CD4-positive, CD25-positive, alpha-beta regulatory T cell (primary cell): Measurements from ENCODE around the gene ENOX1. TPM values are rescaled to one million over a fixed set of nuclear protein-coding genes. Genes with fewer than 3 reads are reported as not detected.

ENCODE experiments used
- ATAC-seq, 2 donors: fragments of 150-1000 bp; cut with Tn5 transposase; one replicate each; pipeline ENCODE4 v1.10.0; 2021; ENCODE audit warnings: low read depth in 2 of 2, moderate number of reproducible peaks in 2 of 2, moderate library complexity in 1 of 2
- DNase-seq, 3 donors: peaks; one replicate each; pipeline versions ENCODE4 v3.0.0 to v3.0.0-alpha.2; 2012 to 2022; ENCODE audit warnings: mixed read lengths in 1 of 3
- H3K27ac ChIP-seq: one replicate; pipeline ENCODE4 v1.7.0; 2013; ENCODE audit warnings: mild to moderate bottlenecking, low read length; ENCODE audit not compliant: insufficient read depth, poor library complexity, severe bottlenecking
- H3K27me3 ChIP-seq: one replicate; pipeline ENCODE4 v1.7.0; 2013; ENCODE audit warnings: low read length; ENCODE audit not compliant: control insufficient read depth, insufficient read depth
- H3K36me3 ChIP-seq: one replicate; pipeline ENCODE4 v1.7.0; 2013; ENCODE audit warnings: mild to moderate bottlenecking, low read length, moderate library complexity; ENCODE audit not compliant: control insufficient read depth, insufficient read depth
- H3K4me1 ChIP-seq: 2 replicates; pipeline ENCODE4 v1.7.0; 2013; ENCODE audit warnings: mild to moderate bottlenecking, low read length; ENCODE audit not compliant: insufficient read depth, control insufficient read depth, poor library complexity, severe bottlenecking
- H3K4me3 ChIP-seq: one replicate; pipeline ENCODE4 v1.7.0; 2013; ENCODE audit warnings: low read depth, mild to moderate bottlenecking, low read length, moderate library complexity
- H3K9me3 ChIP-seq, 2 experiments: 1 replicate in 1 of 2; 2 replicates in 1 of 2; pipeline ENCODE4 v1.7.0; 2013; ENCODE audit warnings: low read length in 2 of 2, mild to moderate bottlenecking in 1 of 2, moderate library complexity in 1 of 2; ENCODE audit not compliant: control insufficient read depth in 2 of 2
- H3K27ac Mint-ChIP-seq, 3 donors: one replicate each; pipeline ENCODE4 v1.8.0; 2020 to 2022; ENCODE audit warnings: mild to moderate bottlenecking in 3 of 3, mixed read lengths in 3 of 3, moderate library complexity in 2 of 3
- H3K27me3 Mint-ChIP-seq: one replicate; pipeline ENCODE4 v1.8.0; 2022; ENCODE audit warnings: mild to moderate bottlenecking, mixed read lengths
- H3K36me3 Mint-ChIP-seq: one replicate; pipeline ENCODE4 v1.8.0; 2020; ENCODE audit warnings: mixed read lengths
- H3K4me1 Mint-ChIP-seq, 4 donors: one replicate each; pipeline ENCODE4 v1.8.0; 2020 to 2022; ENCODE audit warnings: mixed read lengths in 4 of 4, mild to moderate bottlenecking in 1 of 4
- H3K4me3 Mint-ChIP-seq, 4 donors: one replicate each; pipeline ENCODE4 v1.8.0; 2020 to 2022; ENCODE audit warnings: mild to moderate bottlenecking in 4 of 4, mixed read lengths in 4 of 4, moderate library complexity in 3 of 4
- H3K9me3 Mint-ChIP-seq, 7 donors: one replicate each; pipeline ENCODE4 v1.8.0; 2020 to 2022; ENCODE audit warnings: mixed read lengths in 7 of 7, mild to moderate bottlenecking in 3 of 7, moderate library complexity in 2 of 7
- polyA plus RNA-seq, 4 donors: library from polyadenylated mRNA; unstranded; fragments of 300-500 nt; fragmentation: Illumina TruSeq; gene quantifications; one replicate each; pipeline ENCODE4 v1.2.3, GENCODE V29; 2021
- total RNA-seq: library from RNA; stranded (reverse); gene quantifications from one replicate; pipeline ENCODE4 v1.2.3, GENCODE V29; 2022

ENOX1 gene
- total and polyA plus RNA-seq, 5 donors from 2014 or later, result 0.10 TPM; not detected in 4

- no peaks in the 10 kb centered on the region for H3K36me3 ChIP-seq
- Mint-ChIP-seq H3K4me3 (no peak overlapping the region), H3K27me3 (peaks cover 8% of the 10 kb centered on the region)
These were observed 398.3 kb downstream of the ENOX1 start for GRCh38 chr13:43388282-43389034.

DNA sequence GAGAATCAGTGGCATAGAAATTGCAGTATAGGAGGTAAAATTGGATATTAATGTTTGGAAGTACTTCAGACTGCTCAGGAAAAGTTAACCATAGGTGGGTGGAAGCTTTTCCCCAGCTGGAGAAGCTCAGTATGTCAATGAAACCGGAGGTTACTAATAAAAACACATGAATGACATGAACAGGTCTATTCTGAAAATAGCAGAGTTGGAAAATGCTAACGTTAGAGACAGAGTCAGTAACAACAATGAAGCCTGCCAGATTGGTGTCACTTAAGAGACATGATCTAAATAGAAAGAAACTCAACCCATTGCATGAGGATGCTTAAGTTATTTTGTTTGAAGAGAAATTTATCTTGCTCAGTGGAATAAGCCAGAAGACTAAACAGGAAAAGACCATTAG lies 398.9 kb downstream of the ENOX1 start:
- H3K9me3 ChIP-seq, result no peaks in the 10 kb centered on the region
- no peak overlapping the region for H3K4me3 ChIP-seq
- no peaks in the 10 kb centered on the region for H3K4me1 ChIP-seq
- Mint-ChIP-seq H3K36me3 (no peaks in the 10 kb centered on the region), H3K4me1 (no peaks in the 10 kb centered on the region), H3K27ac (no peak overlapping the region), H3K9me3 (peaks cover 0 to 1% (median 0%) of the 10 kb centered on the region in 7 donors), H3K27me3 (peaks cover 9% of the 10 kb centered on the region), H3K4me3 (no peak overlapping the region)
- H3K27me3 ChIP-seq, result peaks cover 8% of the 10 kb centered on the region
- ATAC-seq, result no peak
- no peaks in the 10 kb centered on the region for H3K36me3 ChIP-seq
- no peak overlapping the region for H3K27ac ChIP-seq
- no peak for DNase-seq

More at GRCh38 chr13:43388282-43389034, 398.3 kb downstream of the ENOX1 start:
- H3K9me3 ChIP-seq, result no peaks in the 10 kb centered on the region
- no peak overlapping the region for H3K27ac ChIP-seq
- H3K36me3 Mint-ChIP-seq, result no peaks in the 10 kb centered on the region
- no peaks in the 10 kb centered on the region for H3K4me1 Mint-ChIP-seq
- H3K4me1 ChIP-seq, result no peaks in the 10 kb centered on the region
- peaks cover 7% of the 10 kb centered on the region for H3K27me3 ChIP-seq
- ATAC-seq (no peak), DNase-seq (no peak)
- H3K9me3 Mint-ChIP-seq, result peaks cover 0 to 1% (median 0%) of the 10 kb centered on the region in 7 donors
- no peak overlapping the region for H3K4me3 ChIP-seq
- no peak overlapping the region for H3K27ac Mint-ChIP-seq

- Mint-ChIP-seq H3K36me3 (no peaks in the 10 kb centered on the region), H3K27ac (no peak overlapping the region), H3K4me3 (no peak overlapping the region), H3K9me3 (peaks cover 0 to 14% (median 4%) of the 10 kb centered on the region in 7 donors), H3K4me1 (no peaks in the 10 kb centered on the region), H3K27me3 (peaks cover 21% of the 10 kb centered on the region)
- Histone ChIP-seq H3K27ac (no peak overlapping the region), H3K9me3 (peaks cover 0 to 9% of the 10 kb centered on the region in 2 experiments), H3K36me3 (no peaks in the 10 kb centered on the region), H3K27me3 (peaks cover 6% of the 10 kb centered on the region), H3K4me1 (no peaks in the 10 kb centered on the region), H3K4me3 (no peak overlapping the region)
- ATAC-seq (no peak), DNase-seq (no peak)
These were observed 403.1 kb downstream of the ENOX1 start for GRCh38 chr13:43383498-43384165.

- H3K4me1 ChIP-seq, result no peaks in the 10 kb centered on the region
- peaks cover 0 to 15% (median 3%) of the 10 kb centered on the region in 7 donors for H3K9me3 Mint-ChIP-seq
- H3K27me3 Mint-ChIP-seq, result peaks cover 24% of the 10 kb centered on the region
- H3K4me1 Mint-ChIP-seq, result no peaks in the 10 kb centered on the region
- H3K36me3 ChIP-seq, result no peaks in the 10 kb centered on the region
- no peak overlapping the region for H3K4me3 ChIP-seq
- DNase-seq, result no peak
- no peak overlapping the region for H3K4me3 Mint-ChIP-seq
- H3K36me3 Mint-ChIP-seq, result no peaks in the 10 kb centered on the region
- H3K27ac Mint-ChIP-seq, result no peak overlapping the region
- H3K27me3 ChIP-seq, result peaks cover 2% of the 10 kb centered on the region
- H3K9me3 ChIP-seq, result peaks cover 0 to 9% of the 10 kb centered on the region in 2 experiments
- ATAC-seq, result no peak
- H3K27ac ChIP-seq, result no peak overlapping the region
These were observed 407.0 kb downstream of the ENOX1 start for GRCh38 chr13:43379738-43380137.

DNA sequence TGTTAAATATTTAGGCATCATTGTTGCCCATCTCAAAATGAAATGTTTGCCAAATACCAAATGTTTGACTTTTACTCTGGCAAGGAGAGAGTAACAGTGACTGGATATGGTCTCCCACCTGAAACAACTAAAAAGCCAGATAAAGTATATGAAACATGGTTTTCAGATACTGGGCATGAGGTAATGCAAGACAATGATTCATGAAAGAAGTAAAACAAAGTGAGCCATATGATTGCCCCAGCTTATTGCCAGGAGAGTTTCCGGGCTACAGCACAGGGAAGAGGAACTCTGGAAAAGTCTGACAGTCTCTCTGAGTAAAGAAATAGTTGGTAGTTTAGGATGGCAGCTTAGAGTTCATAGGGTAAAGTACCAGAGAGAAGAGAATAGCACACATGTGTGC lies 408.8 kb downstream of the ENOX1 start:
- Histone ChIP-seq H3K9me3 (peaks cover 0 to 9% of the 10 kb centered on the region in 2 experiments), H3K27me3 (no peaks in the 10 kb centered on the region), H3K36me3 (no peaks in the 10 kb centered on the region), H3K4me3 (no peak overlapping the region), H3K4me1 (no peaks in the 10 kb centered on the region), H3K27ac (no peak overlapping the region)
- Mint-ChIP-seq H3K4me1 (peaks cover 0 to 5% (median 0%) of the 10 kb centered on the region in 4 donors), H3K4me3 (no peak overlapping the region), H3K9me3 (peaks cover 0 to 15% (median 3%) of the 10 kb centered on the region in 7 donors), H3K27me3 (peaks cover 25% of the 10 kb centered on the region), H3K27ac (no peak overlapping the region), H3K36me3 (no peaks in the 10 kb centered on the region)
- DNase-seq (no peak), ATAC-seq (no peak)

GRCh38 chr13:43377149-43377548 lies 409.6 kb downstream of the ENOX1 start:
- Histone ChIP-seq H3K4me3 (no peak overlapping the region), H3K27ac (no peak overlapping the region), H3K4me1 (no peaks in the 10 kb centered on the region), H3K27me3 (no peaks in the 10 kb centered on the region), H3K36me3 (no peaks in the 10 kb centered on the region), H3K9me3 (peaks cover 0 to 9% of the 10 kb centered on the region in 2 experiments)
- Mint-ChIP-seq H3K9me3 (peaks cover 0 to 15% (median 3%) of the 10 kb centered on the region in 7 donors), H3K27me3 (peaks cover 20% of the 10 kb centered on the region), H3K4me3 (no peak overlapping the region), H3K36me3 (no peaks in the 10 kb centered on the region), H3K27ac (no peak overlapping the region), H3K4me1 (peaks cover 0 to 13% (median 1%) of the 10 kb centered on the region in 4 donors)
- ATAC-seq (no peak), DNase-seq (no peak)

GRCh38 chr13:43376596-43376995 lies 410.2 kb downstream of the ENOX1 start:
- Histone ChIP-seq H3K4me1 (no peaks in the 10 kb centered on the region), H3K4me3 (no peak overlapping the region), H3K9me3 (peaks cover 0 to 9% of the 10 kb centered on the region in 2 experiments), H3K36me3 (no peaks in the 10 kb centered on the region), H3K27me3 (no peaks in the 10 kb centered on the region), H3K27ac (no peak overlapping the region)
- no peaks in the 10 kb centered on the region for H3K36me3 Mint-ChIP-seq
- no peak overlapping the region for H3K27ac Mint-ChIP-seq
- ATAC-seq, result no peak
- H3K4me1 Mint-ChIP-seq, result peaks cover 0 to 15% (median 2%) of the 10 kb centered on the region in 4 donors
- H3K27me3 Mint-ChIP-seq, result peaks cover 18% of the 10 kb centered on the region
- DNase-seq, result no peak
- no peak overlapping the region for H3K4me3 Mint-ChIP-seq
- peaks cover 0 to 15% (median 3%) of the 10 kb centered on the region in 7 donors for H3K9me3 Mint-ChIP-seq
